ENCODE measurements around the gene RAPGEF4.

DNA sequence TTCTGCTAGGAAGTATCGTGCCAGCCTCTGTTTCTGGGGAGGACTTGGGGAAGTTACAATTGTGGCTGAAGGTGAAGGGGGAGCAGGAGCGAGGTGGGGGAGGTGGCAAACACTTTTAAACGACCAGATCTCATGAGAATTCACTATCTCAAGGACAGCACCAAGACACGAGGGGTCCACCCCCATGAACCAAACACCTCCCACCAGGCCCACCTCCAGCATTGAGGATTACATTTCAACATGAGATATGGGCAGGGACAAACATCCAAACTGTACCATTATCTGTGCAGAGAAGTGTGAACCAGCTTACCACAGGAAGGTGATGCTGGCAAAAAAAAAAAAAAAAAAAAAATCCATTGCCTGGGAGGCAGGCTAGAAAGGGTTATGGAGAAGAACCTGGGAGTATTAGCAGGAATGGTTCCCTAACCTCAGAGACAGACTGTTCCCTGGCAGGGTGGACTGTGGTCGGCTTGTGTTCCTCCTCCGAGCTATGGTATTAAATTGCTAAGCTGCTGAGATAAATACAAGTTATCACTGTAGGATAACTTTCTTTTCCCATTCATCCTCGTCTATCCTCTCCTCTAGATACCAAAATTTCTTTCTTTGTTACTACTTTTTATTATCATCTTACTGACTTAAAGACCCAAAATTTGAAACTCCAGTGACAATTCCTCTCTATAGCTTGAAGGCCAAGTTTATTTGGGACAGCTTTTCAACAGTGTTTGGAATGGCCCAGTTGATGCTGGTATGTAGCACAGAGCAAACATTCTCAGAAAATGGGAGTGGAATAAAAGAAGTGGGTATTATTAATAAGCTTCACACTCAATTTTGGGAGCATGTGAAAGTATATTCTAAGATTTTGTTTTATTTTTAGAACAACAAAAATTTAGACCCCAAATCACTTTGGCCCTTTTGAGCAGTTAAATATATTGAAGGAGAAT is 266.3 kb downstream of the RAPGEF4 start:
- TF ChIP-seq, protein P1, sequence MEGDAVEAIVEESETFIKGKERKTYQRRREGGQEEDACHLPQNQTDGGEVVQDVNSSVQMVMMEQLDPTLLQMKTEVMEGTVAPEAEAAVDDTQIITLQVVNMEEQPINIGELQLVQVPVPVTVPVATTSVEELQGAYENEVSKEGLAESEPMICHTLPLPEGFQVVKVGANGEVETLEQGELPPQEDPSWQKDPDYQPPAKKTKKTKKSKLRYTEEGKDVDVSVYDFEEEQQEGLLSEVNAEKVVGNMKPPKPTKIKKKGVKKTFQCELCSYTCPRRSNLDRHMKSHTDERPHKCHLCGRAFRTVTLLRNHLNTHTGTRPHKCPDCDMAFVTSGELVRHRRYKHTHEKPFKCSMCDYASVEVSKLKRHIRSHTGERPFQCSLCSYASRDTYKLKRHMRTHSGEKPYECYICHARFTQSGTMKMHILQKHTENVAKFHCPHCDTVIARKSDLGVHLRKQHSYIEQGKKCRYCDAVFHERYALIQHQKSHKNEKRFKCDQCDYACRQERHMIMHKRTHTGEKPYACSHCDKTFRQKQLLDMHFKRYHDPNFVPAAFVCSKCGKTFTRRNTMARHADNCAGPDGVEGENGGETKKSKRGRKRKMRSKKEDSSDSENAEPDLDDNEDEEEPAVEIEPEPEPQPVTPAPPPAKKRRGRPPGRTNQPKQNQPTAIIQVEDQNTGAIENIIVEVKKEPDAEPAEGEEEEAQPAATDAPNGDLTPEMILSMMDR (IDR thresholded peaks at IDR 0.05) = no peak
- TF ChIP-seq EP300 (IDR thresholded peaks at IDR 0.05) (no peak), POLR2AphosphoS5 (IDR thresholded peaks at IDR 0.05) (no peak), POLR2A (IDR thresholded peaks at IDR 0.05) (no peak)
